ENCODE data around the gene KIF6.

The KIF6 gene

GRCh38 chr6:39409889-39410288 is 315.3 kb downstream of the KIF6 start:
- DNase-seq: no peak

- no peak for DNase-seq
Measured at GRCh38 chr6:39407446-39407993, 317.7 kb downstream of the KIF6 start.

GRCh38 chr6:39404312-39404711 is 320.9 kb downstream of the KIF6 start:
- DNase-seq: no peak

GRCh38 chr6:39403304-39403703 is 321.9 kb downstream of the KIF6 start:
- DNase-seq: no peak

GRCh38 chr6:39402239-39402751 is 322.9 kb downstream of the KIF6 start:
- no peak for DNase-seq

GRCh38 chr6:39401376-39401775 is 323.8 kb downstream of the KIF6 start:
- DNase-seq: no peak

GRCh38 chr6:39400026-39400425 is 325.2 kb downstream of the KIF6 start:
- no peak for DNase-seq

- no peak for DNase-seq
Measured at GRCh38 chr6:39396854-39397253, 328.4 kb downstream of the KIF6 start.

- no peak for DNase-seq
Measured at GRCh38 chr6:39393075-39393474, 332.1 kb downstream of the KIF6 start.

- DNase-seq: no peak
Measured at GRCh38 chr6:39391182-39391581, 334.0 kb downstream of the KIF6 start.

GRCh38 chr6:39389484-39389767 is 335.8 kb downstream of the KIF6 start:
- no peak for DNase-seq

- no peak for DNase-seq
Measured at GRCh38 chr6:39388606-39389483, 336.4 kb downstream of the KIF6 start.

- no peak for DNase-seq
Measured at GRCh38 chr6:39387785-39388184, 337.4 kb downstream of the KIF6 start.

GRCh38 chr6:39386487-39386886 is 338.7 kb downstream of the KIF6 start:
- DNase-seq: no peak

- DNase-seq: no peak
Measured at GRCh38 chr6:39381550-39382140, 343.6 kb downstream of the KIF6 start.

- DNase-seq: no peak
Measured at GRCh38 chr6:39380837-39381549, 344.2 kb downstream of the KIF6 start.

- no peak for DNase-seq
Measured at GRCh38 chr6:39378960-39379425, 346.2 kb downstream of the KIF6 start.

- DNase-seq: no peak
Measured at GRCh38 chr6:39378175-39378959, 346.8 kb downstream of the KIF6 start.

- no peak for DNase-seq
Measured at GRCh38 chr6:39377539-39377950, 347.7 kb downstream of the KIF6 start.

- DNase-seq: no peak
Measured at GRCh38 chr6:39375405-39375804, 349.8 kb downstream of the KIF6 start.

- no peak for DNase-seq
Measured at GRCh38 chr6:39370390-39370789, 354.8 kb downstream of the KIF6 start.

- DNase-seq: no peak
Measured at GRCh38 chr6:39369987-39370386, 355.2 kb downstream of the KIF6 start.

- no peak for DNase-seq
Measured at GRCh38 chr6:39367700-39368099, 357.5 kb downstream of the KIF6 start.
